ENCODE measurements around the gene KMT2B. TPM values are rescaled to one million over a fixed set of nuclear protein-coding genes. Genes with fewer than 3 reads are reported as not detected.

The KMT2B gene, protein sequence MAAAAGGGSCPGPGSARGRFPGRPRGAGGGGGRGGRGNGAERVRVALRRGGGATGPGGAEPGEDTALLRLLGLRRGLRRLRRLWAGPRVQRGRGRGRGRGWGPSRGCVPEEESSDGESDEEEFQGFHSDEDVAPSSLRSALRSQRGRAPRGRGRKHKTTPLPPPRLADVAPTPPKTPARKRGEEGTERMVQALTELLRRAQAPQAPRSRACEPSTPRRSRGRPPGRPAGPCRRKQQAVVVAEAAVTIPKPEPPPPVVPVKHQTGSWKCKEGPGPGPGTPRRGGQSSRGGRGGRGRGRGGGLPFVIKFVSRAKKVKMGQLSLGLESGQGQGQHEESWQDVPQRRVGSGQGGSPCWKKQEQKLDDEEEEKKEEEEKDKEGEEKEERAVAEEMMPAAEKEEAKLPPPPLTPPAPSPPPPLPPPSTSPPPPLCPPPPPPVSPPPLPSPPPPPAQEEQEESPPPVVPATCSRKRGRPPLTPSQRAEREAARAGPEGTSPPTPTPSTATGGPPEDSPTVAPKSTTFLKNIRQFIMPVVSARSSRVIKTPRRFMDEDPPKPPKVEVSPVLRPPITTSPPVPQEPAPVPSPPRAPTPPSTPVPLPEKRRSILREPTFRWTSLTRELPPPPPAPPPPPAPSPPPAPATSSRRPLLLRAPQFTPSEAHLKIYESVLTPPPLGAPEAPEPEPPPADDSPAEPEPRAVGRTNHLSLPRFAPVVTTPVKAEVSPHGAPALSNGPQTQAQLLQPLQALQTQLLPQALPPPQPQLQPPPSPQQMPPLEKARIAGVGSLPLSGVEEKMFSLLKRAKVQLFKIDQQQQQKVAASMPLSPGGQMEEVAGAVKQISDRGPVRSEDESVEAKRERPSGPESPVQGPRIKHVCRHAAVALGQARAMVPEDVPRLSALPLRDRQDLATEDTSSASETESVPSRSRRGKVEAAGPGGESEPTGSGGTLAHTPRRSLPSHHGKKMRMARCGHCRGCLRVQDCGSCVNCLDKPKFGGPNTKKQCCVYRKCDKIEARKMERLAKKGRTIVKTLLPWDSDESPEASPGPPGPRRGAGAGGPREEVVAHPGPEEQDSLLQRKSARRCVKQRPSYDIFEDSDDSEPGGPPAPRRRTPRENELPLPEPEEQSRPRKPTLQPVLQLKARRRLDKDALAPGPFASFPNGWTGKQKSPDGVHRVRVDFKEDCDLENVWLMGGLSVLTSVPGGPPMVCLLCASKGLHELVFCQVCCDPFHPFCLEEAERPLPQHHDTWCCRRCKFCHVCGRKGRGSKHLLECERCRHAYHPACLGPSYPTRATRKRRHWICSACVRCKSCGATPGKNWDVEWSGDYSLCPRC (N-terminal part only)
- total RNA-seq (10 to 100 TPM in 4 of 5 donors, 1 to 10 TPM in 1; 8.3 to 92.4 (median 24.9) TPM), polyA plus RNA-seq (10 to 100 TPM; 13.9 to 22.6 (median 15.1) TPM)
- long read RNA-seq, donor 1, partial matches to known transcripts = 301 of 301 reads
- long read RNA-seq, donor 1, other reads (novel, unspliced or antisense) = 0 of 301 reads
- long read RNA-seq, donor 2, partial matches to known transcripts = 0 of 1 reads
- long read RNA-seq, donor 2, other reads (novel, unspliced or antisense) = 0 of 1 reads
- long read RNA-seq, donor 3 = 0 reads
- long read RNA-seq, donor 4 = 0 reads
- long read RNA-seq, donor 5, partial matches to known transcripts = 275 of 276 reads
- long read RNA-seq, donor 5, other reads (novel, unspliced or antisense) = 0 of 276 reads
- long read RNA-seq, donor 6, partial matches to known transcripts = 452 of 459 reads
- long read RNA-seq, donor 6, other reads (novel, unspliced or antisense) = 5 of 459 reads
- long read RNA-seq, donor 7, partial matches to known transcripts = 263 of 265 reads
- long read RNA-seq, donor 7, other reads (novel, unspliced or antisense) = 0 of 265 reads
- long read RNA-seq, donor 8, partial matches to known transcripts = 0 of 1 reads
- long read RNA-seq, donor 8, other reads (novel, unspliced or antisense) = 0 of 1 reads
- long read RNA-seq, donor 9, partial matches to known transcripts = 0 of 2 reads
- long read RNA-seq, donor 9, other reads (novel, unspliced or antisense) = 0 of 2 reads
- long read RNA-seq, donor 10 = 0 reads

DNA sequence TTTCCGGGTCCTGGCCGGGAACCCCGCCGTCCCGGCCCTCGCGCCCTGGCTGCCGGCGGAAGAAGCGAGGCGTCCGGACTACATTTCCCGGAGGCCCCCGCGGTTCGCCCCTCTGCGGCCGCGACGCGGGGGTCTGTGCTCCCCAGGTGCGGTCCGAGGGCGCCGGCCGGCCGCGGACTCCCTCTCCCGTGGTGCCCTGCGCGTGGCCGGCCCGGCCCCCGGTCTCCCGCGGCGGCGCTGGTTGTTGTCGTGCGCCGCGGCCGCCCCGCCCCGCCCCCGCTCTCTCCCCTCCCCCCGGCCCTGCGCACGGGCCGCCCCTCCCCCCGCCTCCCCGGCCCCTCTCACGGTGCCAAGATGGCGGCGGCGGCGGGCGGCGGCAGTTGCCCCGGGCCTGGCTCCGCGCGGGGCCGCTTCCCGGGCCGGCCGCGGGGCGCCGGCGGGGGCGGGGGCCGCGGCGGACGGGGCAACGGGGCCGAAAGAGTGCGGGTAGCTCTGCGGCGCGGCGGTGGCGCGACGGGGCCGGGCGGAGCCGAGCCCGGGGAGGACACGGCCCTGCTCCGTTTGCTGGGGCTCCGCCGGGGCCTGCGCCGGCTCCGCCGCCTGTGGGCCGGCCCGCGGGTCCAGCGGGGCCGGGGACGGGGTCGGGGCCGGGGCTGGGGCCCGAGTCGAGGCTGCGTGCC lies at the start of gene KMT2B:
KMT2B (plus strand) TSS at position 339 of the 680 bp plus-strand sequence; CDS start at position 355, 16 bp downstream.
- 0 to 1% (median 1%) methylated on average over 1 to 100 of the region's 109 CpGs for WGBS, 5 donors
- intact Hi-C loops (cut with DNase I; ENCODE audit: low total_unique reads) = loop anchor here (10.0 kb wide), 1 partner anchor 173 kb away; the partner anchor contains the start of gene TMEM147
- peak within 1 kb of the TSS; percentile 93 to 99 (median 96) for H3K4me3 ChIP-seq

DNA sequence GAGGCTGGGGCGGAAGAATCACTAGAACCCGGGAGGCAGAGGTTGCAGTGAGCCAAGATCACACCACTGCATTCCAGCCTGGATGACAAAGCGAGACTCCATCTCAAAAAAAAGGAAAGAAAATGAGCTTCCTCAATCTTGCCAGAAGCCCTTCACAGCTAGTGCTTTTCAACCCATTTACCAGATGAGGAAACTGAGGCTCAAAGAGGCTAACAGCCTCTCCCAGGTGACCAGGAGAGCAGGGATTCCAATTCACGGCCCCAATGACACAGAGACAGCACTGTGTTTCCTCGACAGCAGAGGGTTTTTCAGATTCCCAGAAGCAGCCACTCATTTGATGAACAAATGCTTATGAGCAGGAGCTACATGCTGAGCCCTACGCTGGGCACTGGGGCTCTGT lies 48.2 kb upstream of the KMT2B start:
- no peak overlapping the region for H3K27ac ChIP-seq
- H3K36me3 ChIP-seq = peaks cover 0 to 17% (median 10%) of the 10 kb centered on the region in 4 donors
- H3K27me3 ChIP-seq = peaks cover 0 to 45% (median 16%) of the 10 kb centered on the region in 3 donors
- peaks cover 0 to 7% (median 6%) of the 10 kb centered on the region in 4 donors for H3K4me1 ChIP-seq
- no peaks in the 10 kb centered on the region for H3K9me3 ChIP-seq
- H3K4me3 ChIP-seq = no peak overlapping the region
- intact Hi-C loops (cut with DNase I; ENCODE audit: low total_unique reads) = no loop called here
- WGBS, 5 donors = 70 to 80% (median 80%) methylated on average over 6 of the region's 6 CpGs
- DNase-seq = no peak
- TF ChIP-seq POLR2A (IDR thresholded peaks at IDR 0.05) = no peak
- TF ChIP-seq, protein P1, sequence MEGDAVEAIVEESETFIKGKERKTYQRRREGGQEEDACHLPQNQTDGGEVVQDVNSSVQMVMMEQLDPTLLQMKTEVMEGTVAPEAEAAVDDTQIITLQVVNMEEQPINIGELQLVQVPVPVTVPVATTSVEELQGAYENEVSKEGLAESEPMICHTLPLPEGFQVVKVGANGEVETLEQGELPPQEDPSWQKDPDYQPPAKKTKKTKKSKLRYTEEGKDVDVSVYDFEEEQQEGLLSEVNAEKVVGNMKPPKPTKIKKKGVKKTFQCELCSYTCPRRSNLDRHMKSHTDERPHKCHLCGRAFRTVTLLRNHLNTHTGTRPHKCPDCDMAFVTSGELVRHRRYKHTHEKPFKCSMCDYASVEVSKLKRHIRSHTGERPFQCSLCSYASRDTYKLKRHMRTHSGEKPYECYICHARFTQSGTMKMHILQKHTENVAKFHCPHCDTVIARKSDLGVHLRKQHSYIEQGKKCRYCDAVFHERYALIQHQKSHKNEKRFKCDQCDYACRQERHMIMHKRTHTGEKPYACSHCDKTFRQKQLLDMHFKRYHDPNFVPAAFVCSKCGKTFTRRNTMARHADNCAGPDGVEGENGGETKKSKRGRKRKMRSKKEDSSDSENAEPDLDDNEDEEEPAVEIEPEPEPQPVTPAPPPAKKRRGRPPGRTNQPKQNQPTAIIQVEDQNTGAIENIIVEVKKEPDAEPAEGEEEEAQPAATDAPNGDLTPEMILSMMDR (IDR thresholded peaks at IDR 0.05) = no peak

More for the DNA sequence above, at the start of gene KMT2B:
- H3K4me1 ChIP-seq = peaks cover 25 to 57% (median 46%) of the 10 kb centered on the region in 4 donors
- TF ChIP-seq POLR2AphosphoS5 (IDR thresholded peaks at IDR 0.05) = peak in 1 of 3 donors; percentile 0
- no peak for TF ChIP-seq POLR2A (IDR thresholded peaks at IDR 0.05)
- no peaks in the 10 kb centered on the region for H3K27me3 ChIP-seq
- no peaks in the 10 kb centered on the region for H3K9me3 ChIP-seq
- DNase-seq = peak in 1 of 2 donors; percentile 96
- H3K36me3 ChIP-seq = peaks cover 23 to 34% (median 33%) of the 10 kb centered on the region in 4 donors
- peak within 1 kb of the TSS; percentile 87 to 95 (median 94) for H3K27ac ChIP-seq

DNA sequence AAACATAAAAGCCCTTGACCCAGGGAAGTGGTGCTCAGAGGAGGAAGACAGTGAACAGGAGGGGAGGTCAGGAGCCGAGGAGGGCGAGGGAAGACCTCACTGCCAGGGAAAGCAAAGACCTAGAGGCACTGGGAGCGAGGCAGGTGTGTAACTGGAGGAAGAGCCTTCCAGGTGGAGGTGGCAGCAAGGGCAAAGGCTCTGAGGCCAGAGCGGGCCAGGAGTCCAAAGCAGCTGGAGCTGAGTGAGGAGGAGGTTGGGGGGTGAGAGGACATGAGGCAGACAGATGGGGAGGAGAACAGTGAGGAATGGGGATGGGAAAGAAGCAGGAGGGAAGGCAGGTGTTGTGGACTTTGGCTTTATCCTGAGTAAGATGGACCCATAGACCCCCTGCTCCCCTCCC lies 47.8 kb upstream of the KMT2B start:
- DNase-seq = no peak
- no peak overlapping the region for H3K4me3 ChIP-seq
- TF ChIP-seq EP300 (IDR thresholded peaks at IDR 0.05) (no peak), POLR2A (IDR thresholded peaks at IDR 0.05) (no peak), POLR2AphosphoS5 (IDR thresholded peaks at IDR 0.05) (no peak)
- TF ChIP-seq, protein P1 (IDR thresholded peaks at IDR 0.05) = no peak
- H3K4me1 ChIP-seq = peaks cover 0 to 7% (median 6%) of the 10 kb centered on the region in 4 donors
- peaks cover 0 to 13% (median 7%) of the 10 kb centered on the region in 4 donors for H3K36me3 ChIP-seq
- 52 to 58% (median 55%) methylated on average over 4 of the region's 4 CpGs for WGBS, 5 donors
- H3K9me3 ChIP-seq = no peaks in the 10 kb centered on the region
- H3K27me3 ChIP-seq = peaks cover 0 to 49% (median 16%) of the 10 kb centered on the region in 3 donors
- H3K27ac ChIP-seq = no peak overlapping the region
- intact Hi-C loops (cut with DNase I; ENCODE audit: low total_unique reads) = no loop called here
